Natural killer cell (primary cell): ENCODE measurements around the gene NUP54. TPM values are rescaled to one million over a fixed set of nuclear protein-coding genes. Genes with fewer than 3 reads are reported as not detected.

Source experiments
- ATAC-seq, 3 donors: fragments of 150-1000 bp in 2 of 3; fragments of 200-7000 bp in 1 of 3; cut with Tn5 transposase; 1 replicate in 1 of 3; 2 replicates in 2 of 3; pipeline ENCODE4 v1.10.0; 2021; ENCODE audit warnings: mild to moderate bottlenecking in 2 of 3, moderate library complexity in 2 of 3
- DNase-seq, 2 donors: peaks; one replicate each; pipeline versions ENCODE4 v3.0.0 to v3.0.0-alpha.2; 2013 to 2021; ENCODE audit warnings: mixed read lengths in 1 of 2
- H3K27ac ChIP-seq: one replicate; pipeline ENCODE4 v1.5.1; 2013; ENCODE audit warnings: mild to moderate bottlenecking, low read length
- H3K27me3 ChIP-seq: one replicate; pipeline ENCODE4 v1.6.1; 2013; ENCODE audit warnings: low read length; ENCODE audit not compliant: control insufficient read depth, insufficient read depth
- H3K36me3 ChIP-seq: one replicate; pipeline ENCODE4 v1.6.1; 2013; ENCODE audit warnings: low read length; ENCODE audit not compliant: control insufficient read depth, insufficient read depth
- H3K4me1 ChIP-seq: one replicate; pipeline ENCODE4 v1.6.1; 2013; ENCODE audit warnings: low read length; ENCODE audit not compliant: control insufficient read depth, insufficient read depth
- H3K4me3 ChIP-seq: one replicate; pipeline ENCODE4 v1.5.1; 2013; ENCODE audit warnings: low read length
- H3K9me3 ChIP-seq: one replicate; pipeline ENCODE4 v1.6.1; 2013; ENCODE audit warnings: low read length; ENCODE audit not compliant: control insufficient read depth, insufficient read depth
- H3K27ac Mint-ChIP-seq, 2 donors: one replicate each; pipeline ENCODE4 v1.8.0; 2022; ENCODE audit warnings: mild to moderate bottlenecking in 2 of 2, mixed read lengths in 2 of 2, moderate library complexity in 1 of 2
- H3K27me3 Mint-ChIP-seq, 2 donors: one replicate each; pipeline ENCODE4 v1.8.0; 2022; ENCODE audit warnings: low read depth in 2 of 2, mixed read lengths in 2 of 2
- H3K36me3 Mint-ChIP-seq: one replicate; pipeline ENCODE4 v1.8.0; 2022; ENCODE audit warnings: mixed read lengths
- H3K4me1 Mint-ChIP-seq, 2 donors: one replicate each; pipeline ENCODE4 v1.8.0; 2022; ENCODE audit warnings: mixed read lengths in 2 of 2
- H3K4me3 Mint-ChIP-seq: one replicate; pipeline ENCODE4 v1.8.0; 2022; ENCODE audit warnings: mild to moderate bottlenecking, moderate library complexity, mixed read lengths
- H3K9me3 Mint-ChIP-seq, 2 donors: one replicate each; pipeline ENCODE4 v1.8.0; 2022; ENCODE audit warnings: mixed read lengths in 2 of 2
- WGBS: methylation state at CpG from one replicate; pipeline ENCODE4 v1.1.7; 2013; ENCODE audit warnings: missing lambda C conversion rate; ENCODE audit not compliant: insufficient coverage; 5-methylcytosine and 5-hydroxymethylcytosine counted together
- intact Hi-C: fragments of 100-400 bp; cut with micrococcal nuclease; formaldehyde crosslinking; loops from one replicate; pipeline ENCODE4 v1.14.2; 2022
- total RNA-seq, 4 donors: library from RNA; stranded (reverse); fragments of 120-200 nt in 1 of 4; gene quantifications; one replicate each; pipeline versions ENCODE4 v1.2.3 to v1.2.4, GENCODE V29; 2013 to 2022
- TF ChIP-seq, protein P1 (sequence below): fragments of 200-600 bp; IDR thresholded peaks from one replicate; pipeline ENCODE4 v1.8.0; 2022; ENCODE audit warnings: antibody characterized with exemption

Gene NUP54
- total RNA-seq, 3 donors from 2014 or later (not counting 1 experiment from before 2014, with no cell fraction given) = 102 to 114 (median 108) TPM

DNA sequence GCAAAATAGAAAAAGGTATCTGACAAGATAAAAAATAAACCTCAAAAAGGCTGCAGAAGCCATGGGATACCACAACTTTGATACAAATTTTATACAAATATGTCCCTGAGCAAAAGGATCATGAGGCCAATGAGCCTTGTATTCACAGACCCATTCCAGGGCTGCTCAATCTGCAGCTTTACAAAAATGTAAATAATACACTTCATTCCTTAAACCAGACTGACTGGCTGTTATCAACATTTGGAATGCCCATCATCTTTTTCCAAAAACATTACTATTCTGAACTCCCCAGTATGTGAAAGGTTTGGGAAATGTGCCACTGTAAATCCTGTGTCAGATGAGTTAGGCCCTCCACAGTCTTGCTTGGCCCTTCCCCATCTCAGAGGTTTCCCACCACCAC is 40.0 kb upstream of the NUP54 start:
- DNase-seq (no peak), ATAC-seq (no peak)
- Mint-ChIP-seq H3K4me3 (no peak overlapping the region), H3K27me3 (no peaks in the 10 kb centered on the region), H3K36me3 (peaks cover 16% of the 10 kb centered on the region), H3K27ac (no peak overlapping the region), H3K4me1 (peaks cover 5% of the 10 kb centered on the region in 2 donors), H3K9me3 (peaks cover 3 to 5% of the 10 kb centered on the region in 2 donors)
- intact Hi-C loops = no loop called here
- H3K27me3 ChIP-seq = no peaks in the 10 kb centered on the region
- TF ChIP-seq, protein P1, sequence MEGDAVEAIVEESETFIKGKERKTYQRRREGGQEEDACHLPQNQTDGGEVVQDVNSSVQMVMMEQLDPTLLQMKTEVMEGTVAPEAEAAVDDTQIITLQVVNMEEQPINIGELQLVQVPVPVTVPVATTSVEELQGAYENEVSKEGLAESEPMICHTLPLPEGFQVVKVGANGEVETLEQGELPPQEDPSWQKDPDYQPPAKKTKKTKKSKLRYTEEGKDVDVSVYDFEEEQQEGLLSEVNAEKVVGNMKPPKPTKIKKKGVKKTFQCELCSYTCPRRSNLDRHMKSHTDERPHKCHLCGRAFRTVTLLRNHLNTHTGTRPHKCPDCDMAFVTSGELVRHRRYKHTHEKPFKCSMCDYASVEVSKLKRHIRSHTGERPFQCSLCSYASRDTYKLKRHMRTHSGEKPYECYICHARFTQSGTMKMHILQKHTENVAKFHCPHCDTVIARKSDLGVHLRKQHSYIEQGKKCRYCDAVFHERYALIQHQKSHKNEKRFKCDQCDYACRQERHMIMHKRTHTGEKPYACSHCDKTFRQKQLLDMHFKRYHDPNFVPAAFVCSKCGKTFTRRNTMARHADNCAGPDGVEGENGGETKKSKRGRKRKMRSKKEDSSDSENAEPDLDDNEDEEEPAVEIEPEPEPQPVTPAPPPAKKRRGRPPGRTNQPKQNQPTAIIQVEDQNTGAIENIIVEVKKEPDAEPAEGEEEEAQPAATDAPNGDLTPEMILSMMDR = no peak
- peaks cover 11% of the 10 kb centered on the region for H3K36me3 ChIP-seq
- peaks cover 6% of the 10 kb centered on the region for H3K9me3 ChIP-seq
- no peak overlapping the region for H3K4me3 ChIP-seq
- H3K4me1 ChIP-seq = no peaks in the 10 kb centered on the region
- H3K27ac ChIP-seq = no peak overlapping the region

DNA sequence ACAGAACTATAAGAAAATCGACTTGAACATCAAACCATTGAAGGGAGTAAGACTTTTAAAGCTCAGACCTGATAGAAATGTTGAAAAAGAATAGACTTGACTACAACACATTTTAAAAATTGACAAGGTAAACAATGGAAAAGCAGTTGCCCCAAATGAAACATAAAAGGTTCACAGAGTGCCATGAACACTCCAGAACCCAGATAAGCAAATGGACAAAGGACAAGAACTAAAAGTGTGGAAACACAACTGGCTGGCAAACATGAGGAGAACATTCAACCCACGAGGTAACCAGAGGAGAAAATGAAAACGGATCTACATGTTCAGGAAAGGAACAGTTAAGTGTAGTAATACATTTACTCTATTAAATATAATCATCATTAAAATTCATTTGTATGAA is 39.0 kb upstream of the NUP54 start:
- no peaks in the 10 kb centered on the region for H3K27me3 ChIP-seq
- 93% methylated on average over 2 of the region's 3 CpGs for WGBS
- peaks cover under 1% of the 10 kb centered on the region for H3K9me3 ChIP-seq
- no peak overlapping the region for H3K27ac ChIP-seq
- TF ChIP-seq, protein P1 = no peak
- ATAC-seq (no peak), DNase-seq (no peak)
- H3K4me3 ChIP-seq = no peak overlapping the region
- Mint-ChIP-seq H3K4me1 (peaks cover 2 to 5% of the 10 kb centered on the region in 2 donors), H3K9me3 (peaks cover 3% of the 10 kb centered on the region in 2 donors), H3K4me3 (no peak overlapping the region), H3K27ac (no peak overlapping the region), H3K27me3 (no peaks in the 10 kb centered on the region), H3K36me3 (peaks cover 6% of the 10 kb centered on the region)
- intact Hi-C loops = no loop called here
- no peaks in the 10 kb centered on the region for H3K4me1 ChIP-seq
- peaks cover 5% of the 10 kb centered on the region for H3K36me3 ChIP-seq

DNA sequence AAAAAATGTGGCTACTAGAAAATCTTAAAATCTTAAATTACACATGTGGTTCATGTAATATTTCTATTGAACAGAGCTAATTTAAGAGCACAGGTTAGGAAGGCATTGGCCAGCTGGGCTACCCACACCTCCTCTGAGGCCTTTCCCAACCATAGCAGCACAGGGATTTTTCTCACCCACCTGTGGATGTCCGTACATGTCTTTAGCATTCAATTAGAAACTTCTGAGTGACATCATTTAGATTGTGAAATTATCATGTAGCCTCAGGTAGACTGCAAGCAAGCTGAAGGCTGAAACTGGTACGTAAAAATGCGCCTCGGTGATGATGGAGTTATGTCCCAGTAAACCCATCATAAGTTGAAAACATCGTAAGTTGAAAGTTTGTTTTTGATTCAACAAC is 34.3 kb upstream of the NUP54 start:
- no peaks in the 10 kb centered on the region for H3K36me3 Mint-ChIP-seq
- no peak overlapping the region for H3K27ac ChIP-seq
- no peaks in the 10 kb centered on the region for H3K27me3 Mint-ChIP-seq
- no peak overlapping the region for H3K27ac Mint-ChIP-seq
- H3K4me1 ChIP-seq = no peaks in the 10 kb centered on the region
- intact Hi-C loops = no loop called here
- WGBS = 96% methylated on average over 4 of the region's 5 CpGs
- no peak for ATAC-seq
- no peaks in the 10 kb centered on the region for H3K27me3 ChIP-seq
- TF ChIP-seq, protein P1 = no peak
- DNase-seq = no peak
- no peaks in the 10 kb centered on the region for H3K9me3 Mint-ChIP-seq
- H3K36me3 ChIP-seq = peaks cover 9% of the 10 kb centered on the region
- H3K9me3 ChIP-seq = no peaks in the 10 kb centered on the region
- peaks cover 0 to 5% of the 10 kb centered on the region in 2 donors for H3K4me1 Mint-ChIP-seq
- H3K4me3 ChIP-seq = no peak overlapping the region
- no peak overlapping the region for H3K4me3 Mint-ChIP-seq
